Adrenal gland (tissue), 12 donors: ENCODE results near the gene AGPAT2. TPM values are rescaled to one million over a fixed set of nuclear protein-coding genes. Genes with fewer than 3 reads are reported as not detected.

Source experiments
- DNase-seq, 7 donors: peaks; one replicate each; pipeline ENCODE4 v3.0.0-alpha.2; 2019 to 2020
- H3K27ac ChIP-seq, 5 donors: fragments of 200-600 bp; sonication (generic) in 4 of 5; 1 replicate in 3 of 5; 2 replicates in 2 of 5; pipeline versions ENCODE4 v1.5.1 to v1.8.0; 2016 to 2020; ENCODE audit warnings: mild to moderate bottlenecking in 1 of 5
- H3K27me3 ChIP-seq: fragments of 200-600 bp; 2 replicates; pipeline ENCODE4 v1.8.0; 2021
- H3K36me3 ChIP-seq, 2 donors: fragments of 200-600 bp; replicated peaks in 1 of 2; 1 replicate in 1 of 2; 2 replicates in 1 of 2; pipeline versions ENCODE4 v1.5.1 to v1.8.0; 2018 to 2022
- H3K4me1 ChIP-seq, 2 donors: fragments of 200-600 bp; replicated peaks in 1 of 2; 1 replicate in 1 of 2; 2 replicates in 1 of 2; pipeline versions ENCODE4 v1.5.1 to v1.8.0; 2018 to 2021
- H3K4me3 ChIP-seq, 4 donors: fragments of 200-600 bp; sonication (generic) in 3 of 4; one replicate each; pipeline ENCODE4 v1.5.1; 2016 to 2018
- H3K9me3 ChIP-seq, 3 donors: fragments of 200-600 bp; sonication (generic) in 1 of 3; replicated peaks in 1 of 3; 1 replicate in 2 of 3; 2 replicates in 1 of 3; pipeline versions ENCODE4 v1.5.1 to v1.8.0; 2016 to 2021
- CTCF ChIP-seq, 6 experiments: fragments of 450-650 bp in 4 of 6; fragments of 200-600 bp in 2 of 6; sonication (generic) in 1 of 6; IDR thresholded peaks; 1 replicate in 5 of 6; 2 replicates in 1 of 6; pipeline versions ENCODE4 v1.5.1 to v1.8.0; 2016 to 2021; ENCODE audit warnings: antibody characterized with exemption in 6 of 6, mild to moderate bottlenecking in 2 of 6, moderate library complexity in 1 of 6
- POLR2A ChIP-seq, 2 donors: fragments of 450-650 bp; IDR thresholded peaks; one replicate each; pipeline ENCODE4 v1.6.1; 2017; ENCODE audit warnings: antibody characterized with exemption in 2 of 2, mild to moderate bottlenecking in 2 of 2, moderate library complexity in 1 of 2
- WGBS, 4 donors: extraction: QIAGEN DNeasy Blood & Tissue Kit in 2 of 4; methylation state at CpG; one replicate each; pipeline versions ENCODE4 v1.1.5 to v1.1.7; 2013 to 2017; 5-methylcytosine and 5-hydroxymethylcytosine counted together
- intact Hi-C, 2 donors: fragments of 100-400 bp; cut with DNase I; formaldehyde crosslinking; loops; one replicate each; pipeline versions ENCODE4 v1.14.1 to v1.15.0; 2022 to 2023
- polyA plus RNA-seq, 3 donors: library from polyadenylated mRNA; stranded (reverse); fragments of 200-250 nt in 2 of 3; fragments of 350-450 nt in 1 of 3; fragmentation: Illumina TruSeq in 1 of 3; extraction: RNeasy Lipid Tissue Mini Kit (QIAGEN cat#74804) in 1 of 3; gene quantifications; one replicate each; pipeline ENCODE4 v1.2.3, GENCODE V29; 2013 to 2014
- total RNA-seq, 9 donors: library from RNA; depleted of rRNA in 4 of 9; stranded (reverse); fragments of >200 nt in 4 of 9; fragments of 120-200 nt in 1 of 9; fragmentation: NEBNext Ultra II Directional in 1 of 9; extraction: Animal tissue kit (Norgen Biotek cat#: 25700) in 1 of 9; gene quantifications; one replicate each; pipeline versions ENCODE4 v1.1.0 to v1.2.4, GENCODE V29; 2013 to 2023
- donor health status: healthy with polysubstance abuse.
- donor health status: Bipolar disorder and iron deficiency.
- donor health status: DM: yes; HTN: yes; CAD: no.
- donor health status: DM: no; HTN: no; CAD: no.
- donor health status: DM: no; HTN: no; CAD: no.
- donor health status: DM: yes; HTN: yes; CAD: no.

Gene AGPAT2
- total and polyA plus RNA-seq, 12 donors, result 6.4 to 274 (median 48.0) TPM

DNA sequence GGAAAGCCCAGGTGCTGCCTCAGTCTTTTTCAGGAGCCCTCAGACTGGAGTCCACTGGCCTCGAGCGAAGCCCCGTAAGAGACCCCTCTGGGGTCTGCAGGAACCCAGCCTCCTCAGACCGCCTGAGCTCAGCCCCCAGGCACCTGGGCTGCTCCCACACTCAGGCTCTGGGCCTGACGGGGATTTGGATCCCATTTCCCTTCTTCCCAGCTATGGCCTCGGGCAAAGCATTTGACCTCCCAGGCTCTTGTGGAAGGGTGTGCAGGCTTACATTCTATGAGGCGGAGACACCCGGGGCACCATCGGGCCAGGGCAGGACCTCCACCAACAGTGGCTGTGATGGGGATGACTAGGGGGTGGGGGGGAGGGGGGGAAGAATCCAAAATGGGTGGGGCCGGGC, 4.5 kb downstream of the AGPAT2 start:
- no peak for DNase-seq
- Histone ChIP-seq H3K27me3 (no peaks in the 10 kb centered on the region), H3K9me3 (no peaks in the 10 kb centered on the region), H3K4me1 (peaks cover 17 to 24% of the 10 kb centered on the region in 2 donors), H3K36me3 (no peaks in the 10 kb centered on the region), H3K27ac (no peak overlapping the region), H3K4me3 (no peak overlapping the region)
- intact Hi-C loops, result no loop called here
- WGBS, 4 donors, result 72 to 90% (median 88%) methylated on average over 4 to 10 of the region's 10 CpGs
- TF ChIP-seq POLR2A (IDR thresholded peaks at IDR 0.05), result no peak
- TF ChIP-seq CTCF (IDR thresholded peaks at IDR 0.05), result no peak

DNA sequence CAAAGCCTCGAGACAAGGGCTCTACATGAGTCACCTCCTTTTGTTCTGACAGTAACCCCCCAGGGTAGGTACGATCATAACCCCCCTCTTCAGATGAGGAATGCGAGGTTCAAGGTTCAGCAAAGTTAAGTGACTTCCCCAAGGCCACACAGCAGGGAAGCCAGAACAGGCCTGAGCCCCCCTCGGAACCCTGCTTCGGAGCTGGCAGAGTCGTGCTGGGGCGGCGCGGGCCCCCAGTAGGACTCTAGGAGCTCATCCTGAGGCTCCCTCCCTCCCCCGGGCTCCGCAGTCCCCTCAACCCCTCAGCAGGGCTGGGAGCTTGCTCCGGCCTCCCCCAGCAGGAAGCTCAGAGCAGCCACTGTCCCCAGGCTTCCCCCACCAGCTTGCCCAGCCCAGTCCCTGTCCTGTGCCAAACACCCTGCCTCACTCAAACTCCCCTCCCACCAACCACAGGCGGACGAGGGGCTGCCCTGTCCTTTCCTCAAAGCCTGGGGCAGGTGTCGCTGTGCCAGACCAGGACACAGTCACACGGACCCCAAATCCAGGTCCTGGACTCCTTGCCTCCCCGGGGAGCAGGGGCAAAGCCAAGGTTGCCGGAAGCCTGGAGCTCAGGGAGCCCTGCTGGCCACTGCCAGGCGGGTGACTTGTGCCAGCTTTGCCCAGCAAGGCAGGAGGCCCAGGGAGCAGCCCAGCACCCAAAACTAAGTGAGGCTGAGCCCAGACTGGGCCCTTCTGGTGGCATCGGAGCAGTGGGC, 5.1 kb downstream of the AGPAT2 start:
- 74 to 85% (median 79%) methylated on average over 8 to 20 of the region's 20 CpGs for WGBS, 4 donors
- TF ChIP-seq CTCF (IDR thresholded peaks at IDR 0.05) (peak in 1 of 6 experiments; percentile 7), POLR2A (IDR thresholded peaks at IDR 0.05) (no peak)

DNA sequence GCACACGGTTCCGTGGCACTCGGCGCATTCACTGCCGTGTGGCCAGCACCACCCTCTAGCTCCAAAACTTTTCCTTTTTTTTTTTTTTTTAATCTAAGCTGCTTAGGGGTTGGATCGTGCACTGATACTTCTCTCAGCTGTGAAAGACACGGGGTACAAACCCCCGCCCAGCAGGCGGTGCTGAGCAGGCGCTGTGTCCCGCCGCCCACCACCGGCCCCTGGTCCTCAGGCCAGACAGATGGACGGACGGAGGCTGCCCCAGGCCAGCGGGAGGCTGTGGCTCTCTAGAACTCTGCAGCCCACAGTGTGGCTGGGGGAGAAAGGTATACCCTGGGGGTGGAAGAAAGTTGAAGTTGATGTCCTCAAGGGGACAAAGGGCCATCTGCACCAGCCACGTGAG, 6.2 kb downstream of the AGPAT2 start:
- no peak overlapping the region for H3K4me3 ChIP-seq
- no peaks in the 10 kb centered on the region for H3K27me3 ChIP-seq
- H3K27ac ChIP-seq, result no peak overlapping the region
- H3K9me3 ChIP-seq, result no peaks in the 10 kb centered on the region
- TF ChIP-seq CTCF (IDR thresholded peaks at IDR 0.05) (no peak), POLR2A (IDR thresholded peaks at IDR 0.05) (no peak)
- H3K36me3 ChIP-seq, result no peaks in the 10 kb centered on the region
- DNase-seq, result no peak
- 89 to 95% (median 92%) methylated on average over 16 to 17 of the region's 17 CpGs for WGBS, 4 donors
- intact Hi-C loops, result no loop called here
- H3K4me1 ChIP-seq, result peaks cover 14 to 18% of the 10 kb centered on the region in 2 donors

More for the DNA sequence above, 5.1 kb downstream of the AGPAT2 start:
- Histone ChIP-seq H3K36me3 (no peaks in the 10 kb centered on the region), H3K27me3 (no peaks in the 10 kb centered on the region), H3K4me3 (no peak overlapping the region), H3K4me1 (peaks cover 17 to 24% of the 10 kb centered on the region in 2 donors), H3K9me3 (no peaks in the 10 kb centered on the region), H3K27ac (peak overlapping the region in 1 of 5 donors; percentile 21)
- intact Hi-C loops, result no loop called here
- peak in 2 of 7 donors; percentile 52 to 56 for DNase-seq

GRCh38 chr9:136679431-136679941, 7.8 kb downstream of the AGPAT2 start:
- no peaks in the 10 kb centered on the region for H3K27me3 ChIP-seq
- H3K4me3 ChIP-seq, result no peak overlapping the region
- TF ChIP-seq POLR2A (IDR thresholded peaks at IDR 0.05), result peak in 1 of 2 donors; percentile 7
- no peak for TF ChIP-seq CTCF (IDR thresholded peaks at IDR 0.05)
- intact Hi-C loops, result no loop called here
- DNase-seq, result peak in 6 of 7 donors; percentile 53 to 80 (median 70)
- peaks cover 0 to 3% of the 10 kb centered on the region in 2 donors for H3K36me3 ChIP-seq
- H3K4me1 ChIP-seq, result peaks cover 8 to 11% of the 10 kb centered on the region in 2 donors
- H3K9me3 ChIP-seq, result no peaks in the 10 kb centered on the region
- peak overlapping the region in 2 of 5 donors; percentile 38 to 72 for H3K27ac ChIP-seq
- WGBS, 4 donors, result 48 to 73% (median 62%) methylated on average over 18 to 22 of the region's 22 CpGs
